ENCODE results near the gene STARD10. TPM values are rescaled to one million over a fixed set of nuclear protein-coding genes. Genes with fewer than 3 reads are reported as not detected.

The STARD10 gene
- total RNA-seq, 2 donors from 2014 or later: 32.2 to 33.3 TPM

GRCh38 chr11:72769680-72770079 is 24.2 kb downstream of the STARD10 start:
- Histone ChIP-seq H3K4me3 (ENCODE audit: low read length) (no peak overlapping the region), H3K27me3 (ENCODE audit: control insufficient read depth, insufficient read depth, low read length, poor library complexity, severe bottlenecking) (no peaks in the 10 kb centered on the region), H3K9me3 (ENCODE audit: control insufficient read depth, low read length) (no peaks in the 10 kb centered on the region), H3K36me3 (ENCODE audit: control insufficient read depth, insufficient read depth, low read length) (no peaks in the 10 kb centered on the region), H3K9ac (ENCODE audit: extremely low read depth, low read length, poor library complexity, severe bottlenecking) (no peak overlapping the region), H3K27ac (ENCODE audit: low read depth, low read length) (no peak overlapping the region), H3K4me1 (ENCODE audit: control insufficient read depth, insufficient read depth, low read length) (no peaks in the 10 kb centered on the region)
- H3K4me1 Mint-ChIP-seq: peaks cover 2% of the 10 kb centered on the region
- no peak for TF ChIP-seq CTCF (conservative IDR thresholded peaks at IDR 0.05)
- no peaks in the 10 kb centered on the region for H3K27me3 Mint-ChIP-seq (ENCODE audit: insufficient read depth)
- H3K27ac Mint-ChIP-seq: no peak overlapping the region
- DNase-seq: no peak
- 93% methylated on average over 3 to 4 of the region's 4 CpGs for WGBS, 2 experiments (ENCODE audit: insufficient coverage in 1 of 2, insufficient read length in 1 of 2)
- peaks cover 6% of the 10 kb centered on the region for H3K36me3 Mint-ChIP-seq (ENCODE audit: low read depth)
- no peak overlapping the region for H3K4me3 Mint-ChIP-seq
- H3K9me3 Mint-ChIP-seq: no peaks in the 10 kb centered on the region

- 20 to 82% methylated on average over 1 to 3 of the region's 3 CpGs for WGBS, 2 experiments (ENCODE audit: insufficient coverage in 1 of 2, insufficient read length in 1 of 2)
- no peaks in the 10 kb centered on the region for H3K36me3 ChIP-seq (ENCODE audit: control insufficient read depth, insufficient read depth, low read length)
Observed at GRCh38 chr11:72768581-72768980, 25.3 kb downstream of the STARD10 start.

GRCh38 chr11:72767203-72768062 is 26.4 kb downstream of the STARD10 start:
- Mint-ChIP-seq H3K27me3 (ENCODE audit: insufficient read depth) (no peaks in the 10 kb centered on the region), H3K4me3 (no peak overlapping the region), H3K36me3 (ENCODE audit: low read depth) (peaks cover 6% of the 10 kb centered on the region), H3K27ac (no peak overlapping the region), H3K4me1 (peaks cover 2% of the 10 kb centered on the region), H3K9me3 (no peaks in the 10 kb centered on the region)
- Histone ChIP-seq H3K4me3 (ENCODE audit: low read length) (no peak overlapping the region), H3K9ac (ENCODE audit: extremely low read depth, low read length, poor library complexity, severe bottlenecking) (no peak overlapping the region), H3K4me1 (ENCODE audit: control insufficient read depth, insufficient read depth, low read length) (no peaks in the 10 kb centered on the region), H3K27ac (ENCODE audit: low read depth, low read length) (no peak overlapping the region), H3K9me3 (ENCODE audit: control insufficient read depth, low read length) (no peaks in the 10 kb centered on the region), H3K36me3 (ENCODE audit: control insufficient read depth, insufficient read depth, low read length) (no peaks in the 10 kb centered on the region), H3K27me3 (ENCODE audit: control insufficient read depth, insufficient read depth, low read length, poor library complexity, severe bottlenecking) (no peaks in the 10 kb centered on the region)
- no peak for DNase-seq
- TF ChIP-seq CTCF (conservative IDR thresholded peaks at IDR 0.05): no peak
- 85 to 100% methylated on average over 2 to 4 of the region's 4 CpGs for WGBS, 2 experiments (ENCODE audit: insufficient coverage in 1 of 2, insufficient read length in 1 of 2)

More at GRCh38 chr11:72768581-72768980, 25.3 kb downstream of the STARD10 start:
- Histone ChIP-seq H3K9ac (ENCODE audit: extremely low read depth, low read length, poor library complexity, severe bottlenecking) (no peak overlapping the region), H3K9me3 (ENCODE audit: control insufficient read depth, low read length) (no peaks in the 10 kb centered on the region), H3K4me3 (ENCODE audit: low read length) (no peak overlapping the region), H3K27me3 (ENCODE audit: control insufficient read depth, insufficient read depth, low read length, poor library complexity, severe bottlenecking) (no peaks in the 10 kb centered on the region), H3K27ac (ENCODE audit: low read depth, low read length) (no peak overlapping the region), H3K4me1 (ENCODE audit: control insufficient read depth, insufficient read depth, low read length) (no peaks in the 10 kb centered on the region)
- no peak for DNase-seq
- peaks cover 2% of the 10 kb centered on the region for H3K4me1 Mint-ChIP-seq
- no peak for TF ChIP-seq CTCF (conservative IDR thresholded peaks at IDR 0.05)
- no peak overlapping the region for H3K27ac Mint-ChIP-seq
- no peak overlapping the region for H3K4me3 Mint-ChIP-seq
- H3K27me3 Mint-ChIP-seq (ENCODE audit: insufficient read depth): no peaks in the 10 kb centered on the region
- H3K9me3 Mint-ChIP-seq: no peaks in the 10 kb centered on the region
- H3K36me3 Mint-ChIP-seq (ENCODE audit: low read depth): peaks cover 6% of the 10 kb centered on the region

All from endodermal cell (in vitro differentiated cells).